EH (cell line): ENCODE measurements around the gene D2HGDH.
"Not testable (repeated sequence)": the region's sequence is repeated elsewhere in the genome, so short reads cannot be mapped to it uniquely, and the experiment has no call there.

ENCODE experiments used
- DNase-seq: peaks from one replicate; pipeline ENCODE4 v3.0.0-alpha.2; 2015; ENCODE audit warnings: low read depth

The D2HGDH gene

GRCh38 chr2:241794250-241794823 lies 59.9 kb downstream of the D2HGDH start:
- DNase-seq = no peak

- DNase-seq = no peak
These were observed 60.9 kb downstream of the D2HGDH start for GRCh38 chr2:241795021-241795999.

GRCh38 chr2:241796209-241796608 lies 61.8 kb downstream of the D2HGDH start:
- no peak for DNase-seq

GRCh38 chr2:241796610-241797138 lies 62.2 kb downstream of the D2HGDH start:
- no peak for DNase-seq

GRCh38 chr2:241797441-241798080 lies 63.1 kb downstream of the D2HGDH start:
- DNase-seq = no peak

GRCh38 chr2:241798081-241798630 lies 63.7 kb downstream of the D2HGDH start:
- no peak for DNase-seq

GRCh38 chr2:241798631-241799521 lies 64.4 kb downstream of the D2HGDH start:
- no peak for DNase-seq

GRCh38 chr2:241799522-241800197 lies 65.2 kb downstream of the D2HGDH start:
- no peak for DNase-seq

GRCh38 chr2:241800198-241800903 lies 65.9 kb downstream of the D2HGDH start:
- not testable (repeated sequence) for DNase-seq

- no peak for DNase-seq
These were observed 67.4 kb downstream of the D2HGDH start for GRCh38 chr2:241801611-241802420.

- DNase-seq = no peak
These were observed 68.2 kb downstream of the D2HGDH start for GRCh38 chr2:241802421-241803318.

- peak; percentile 48 for DNase-seq
These were observed 69.2 kb downstream of the D2HGDH start for GRCh38 chr2:241803387-241804325.

GRCh38 chr2:241804326-241805229 lies 70.1 kb downstream of the D2HGDH start:
- DNase-seq = peak; percentile 11

- not testable (repeated sequence) for DNase-seq
These were observed 71.8 kb downstream of the D2HGDH start for GRCh38 chr2:241806217-241806616.

GRCh38 chr2:241808051-241808720 lies 73.8 kb downstream of the D2HGDH start:
- no peak for DNase-seq
